ENCODE data around the gene ARHGEF7. TPM values are rescaled to one million over a fixed set of nuclear protein-coding genes. Genes with fewer than 3 reads are reported as not detected.

ARHGEF7 gene
- total and polyA plus RNA-seq, 5 donors: 21.3 to 43.9 (median 35.3) TPM

DNA sequence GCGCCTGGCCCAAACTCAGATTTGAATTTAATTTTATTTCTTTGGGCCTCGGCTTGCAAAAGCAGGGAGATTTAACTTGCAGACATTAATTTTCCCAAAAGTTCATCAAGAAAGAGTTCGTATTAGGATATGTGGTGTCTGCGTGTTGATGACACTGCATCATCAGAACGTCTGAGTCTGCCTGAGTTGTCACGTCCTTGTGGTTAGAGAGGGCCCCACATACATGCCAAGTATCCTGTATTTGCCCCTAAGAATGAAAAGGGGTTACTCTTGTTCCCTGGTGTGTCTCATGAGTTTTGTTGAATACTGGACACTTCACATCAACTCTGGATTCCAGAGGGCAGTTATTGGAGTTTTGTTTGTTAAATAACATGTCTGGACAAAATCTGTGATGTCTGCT lies 199.7 kb downstream of the ARHGEF7 start:
- H3K27ac ChIP-seq (ENCODE audit: low read length): no peak overlapping the region
- H3K9me3 ChIP-seq (ENCODE audit: control insufficient read depth, low read length): no peaks in the 10 kb centered on the region
- H3K4me1 ChIP-seq (ENCODE audit: control insufficient read depth, insufficient read depth, low read length): no peaks in the 10 kb centered on the region
- no peak overlapping the region for H3K4me3 ChIP-seq (ENCODE audit: low read length)
- intact Hi-C loops (cut with DNase I): no loop called here
- ATAC-seq (no peak), DNase-seq (no peak)
- no peaks in the 10 kb centered on the region for H3K27me3 ChIP-seq (ENCODE audit: control insufficient read depth, insufficient read depth)
- WGBS: 84% methylated on average over 6 of the region's 6 CpGs

GRCh38 chr13:111315347-111315995 lies 200.4 kb downstream of the ARHGEF7 start:
- intact Hi-C loops (cut with DNase I): no loop called here
- no peak overlapping the region for H3K27ac ChIP-seq (ENCODE audit: low read length)
- DNase-seq: peak in 1 of 3 donors; percentile 50
- H3K9me3 ChIP-seq (ENCODE audit: control insufficient read depth, low read length): no peaks in the 10 kb centered on the region
- no peak overlapping the region for H3K4me3 ChIP-seq (ENCODE audit: low read length)
- peak in 1 of 2 donors; percentile 16 for ATAC-seq
- no peaks in the 10 kb centered on the region for H3K27me3 ChIP-seq (ENCODE audit: control insufficient read depth, insufficient read depth)
- no peaks in the 10 kb centered on the region for H3K4me1 ChIP-seq (ENCODE audit: control insufficient read depth, insufficient read depth, low read length)
- 85% methylated on average over 15 of the region's 15 CpGs for WGBS

GRCh38 chr13:111316161-111316730 lies 201.1 kb downstream of the ARHGEF7 start:
- ATAC-seq (no peak), DNase-seq (no peak)
- intact Hi-C loops (cut with DNase I): no loop called here
- no peaks in the 10 kb centered on the region for H3K9me3 ChIP-seq (ENCODE audit: control insufficient read depth, low read length)
- no peaks in the 10 kb centered on the region for H3K4me1 ChIP-seq (ENCODE audit: control insufficient read depth, insufficient read depth, low read length)
- H3K27ac ChIP-seq (ENCODE audit: low read length): no peak overlapping the region
- no peaks in the 10 kb centered on the region for H3K27me3 ChIP-seq (ENCODE audit: control insufficient read depth, insufficient read depth)
- 77% methylated on average over 12 of the region's 12 CpGs for WGBS
- H3K4me3 ChIP-seq (ENCODE audit: low read length): no peak overlapping the region

DNA sequence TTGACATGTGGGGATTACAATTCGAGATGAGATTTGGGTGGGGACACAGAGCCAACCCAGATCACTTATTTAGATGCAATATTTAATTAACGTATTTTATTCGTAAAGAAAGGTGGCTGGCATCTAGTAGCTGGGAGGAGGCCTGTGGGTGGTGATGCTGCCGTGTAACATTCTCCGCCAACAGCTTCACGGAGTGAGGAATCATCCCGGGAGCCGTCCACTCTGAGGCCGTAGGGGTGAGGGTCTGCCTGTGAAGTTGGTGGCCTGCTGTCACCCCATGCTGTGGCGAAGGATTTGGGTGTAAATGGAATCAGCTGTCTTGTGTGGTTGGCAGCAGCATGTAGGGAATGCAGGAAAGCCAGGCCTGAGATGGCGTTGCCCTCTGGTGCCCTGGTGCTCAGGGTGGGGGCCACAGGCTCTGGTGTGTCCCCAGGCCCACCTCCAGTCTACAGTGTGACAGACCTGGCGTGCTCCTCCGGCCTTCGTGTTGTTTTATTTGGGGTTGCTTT lies 202.0 kb downstream of the ARHGEF7 start:
- WGBS: 90% methylated on average over 14 of the region's 14 CpGs
- no peak overlapping the region for H3K27ac ChIP-seq (ENCODE audit: low read length)
- H3K4me1 ChIP-seq (ENCODE audit: control insufficient read depth, insufficient read depth, low read length): no peaks in the 10 kb centered on the region
- DNase-seq (peak in 1 of 3 donors; percentile 47), ATAC-seq (no peak)
- no peaks in the 10 kb centered on the region for H3K9me3 ChIP-seq (ENCODE audit: control insufficient read depth, low read length)
- intact Hi-C loops (cut with DNase I): no loop called here
- no peaks in the 10 kb centered on the region for H3K27me3 ChIP-seq (ENCODE audit: control insufficient read depth, insufficient read depth)
- no peak overlapping the region for H3K4me3 ChIP-seq (ENCODE audit: low read length)

DNA sequence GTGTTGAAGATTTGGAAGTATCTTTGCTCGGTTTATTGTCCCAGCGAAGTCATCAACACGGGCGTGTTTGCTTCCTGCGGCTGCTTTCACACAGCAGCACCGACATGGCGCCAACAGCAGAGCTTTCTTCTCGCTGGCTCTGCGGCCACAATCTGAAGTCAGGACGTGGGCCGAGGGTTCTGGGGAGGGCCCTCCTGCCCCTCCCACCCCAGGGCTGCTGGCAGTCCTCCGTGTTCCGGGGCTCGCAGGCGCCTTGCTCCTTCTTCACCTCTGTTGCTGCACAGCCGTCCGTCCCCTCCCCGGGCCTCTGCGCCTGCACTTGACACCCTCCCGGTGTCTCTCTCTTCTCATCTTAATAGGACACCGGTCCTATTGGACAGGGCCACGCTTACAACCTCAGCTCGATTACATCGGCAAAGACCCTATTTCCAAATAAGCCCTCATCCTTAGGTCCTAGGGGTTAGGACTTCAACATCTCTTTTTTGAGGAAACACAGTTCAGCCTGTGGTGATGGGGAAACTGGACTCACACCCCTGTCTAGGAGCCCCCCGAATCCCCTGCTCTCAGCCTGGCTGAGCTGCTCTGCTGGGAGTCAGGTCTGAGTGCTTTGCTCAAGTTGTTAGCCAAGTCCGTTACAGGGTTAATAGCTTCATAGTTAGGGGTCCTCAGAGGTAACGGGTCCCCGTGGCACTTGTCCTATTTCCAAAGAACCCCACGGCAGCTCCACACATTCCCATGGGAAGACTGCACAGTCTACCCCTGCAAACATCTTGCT lies 202.6 kb downstream of the ARHGEF7 start:
- no peaks in the 10 kb centered on the region for H3K27me3 ChIP-seq (ENCODE audit: control insufficient read depth, insufficient read depth)
- WGBS: 84% methylated on average over 29 of the region's 29 CpGs
- H3K4me3 ChIP-seq (ENCODE audit: low read length): no peak overlapping the region
- H3K9me3 ChIP-seq (ENCODE audit: control insufficient read depth, low read length): no peaks in the 10 kb centered on the region
- intact Hi-C loops (cut with DNase I): no loop called here
- DNase-seq (peak in 2 of 3 donors; percentile 44 to 70), ATAC-seq (no peak)
- H3K4me1 ChIP-seq (ENCODE audit: control insufficient read depth, insufficient read depth, low read length): no peaks in the 10 kb centered on the region
- H3K27ac ChIP-seq (ENCODE audit: low read length): no peak overlapping the region

- Histone ChIP-seq H3K27ac (ENCODE audit: low read length) (no peak overlapping the region), H3K9me3 (ENCODE audit: control insufficient read depth, low read length) (no peaks in the 10 kb centered on the region), H3K27me3 (ENCODE audit: control insufficient read depth, insufficient read depth) (no peaks in the 10 kb centered on the region), H3K4me3 (ENCODE audit: low read length) (no peak overlapping the region), H3K4me1 (ENCODE audit: control insufficient read depth, insufficient read depth, low read length) (no peaks in the 10 kb centered on the region)
- ATAC-seq (no peak), DNase-seq (peak in 1 of 3 donors; percentile 14)
- intact Hi-C loops (cut with DNase I): no loop called here
- 87% methylated on average over 13 of the region's 13 CpGs for WGBS
Observed at GRCh38 chr13:111318386-111318785, 203.3 kb downstream of the ARHGEF7 start.

DNA sequence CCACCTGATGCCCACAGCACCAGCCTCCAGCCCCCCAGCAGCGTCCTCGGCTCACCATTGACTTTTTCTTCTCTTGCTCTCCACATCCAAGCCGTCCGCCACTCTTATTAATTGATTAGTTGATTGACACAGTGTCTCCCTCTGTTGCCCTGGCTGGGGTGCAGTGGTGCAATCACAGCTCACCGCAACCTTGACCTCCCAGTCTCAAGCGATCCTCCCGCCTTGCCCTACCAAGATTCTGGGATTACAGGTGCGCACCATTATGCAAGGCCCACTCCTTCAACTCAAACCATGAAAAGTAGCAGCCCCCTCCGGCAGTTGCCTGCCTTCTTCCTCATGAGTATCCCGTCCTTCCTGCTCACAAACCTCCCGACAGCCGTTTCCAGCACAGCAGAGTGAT lies 204.4 kb downstream of the ARHGEF7 start:
- H3K27me3 ChIP-seq (ENCODE audit: control insufficient read depth, insufficient read depth): no peaks in the 10 kb centered on the region
- no peak overlapping the region for H3K27ac ChIP-seq (ENCODE audit: low read length)
- no peak for ATAC-seq
- H3K4me3 ChIP-seq (ENCODE audit: low read length): no peak overlapping the region
- 90% methylated on average over 12 of the region's 12 CpGs for WGBS
- H3K4me1 ChIP-seq (ENCODE audit: control insufficient read depth, insufficient read depth, low read length): no peaks in the 10 kb centered on the region
- intact Hi-C loops (cut with DNase I): no loop called here
- no peak for DNase-seq
- no peaks in the 10 kb centered on the region for H3K9me3 ChIP-seq (ENCODE audit: control insufficient read depth, low read length)

DNA sequence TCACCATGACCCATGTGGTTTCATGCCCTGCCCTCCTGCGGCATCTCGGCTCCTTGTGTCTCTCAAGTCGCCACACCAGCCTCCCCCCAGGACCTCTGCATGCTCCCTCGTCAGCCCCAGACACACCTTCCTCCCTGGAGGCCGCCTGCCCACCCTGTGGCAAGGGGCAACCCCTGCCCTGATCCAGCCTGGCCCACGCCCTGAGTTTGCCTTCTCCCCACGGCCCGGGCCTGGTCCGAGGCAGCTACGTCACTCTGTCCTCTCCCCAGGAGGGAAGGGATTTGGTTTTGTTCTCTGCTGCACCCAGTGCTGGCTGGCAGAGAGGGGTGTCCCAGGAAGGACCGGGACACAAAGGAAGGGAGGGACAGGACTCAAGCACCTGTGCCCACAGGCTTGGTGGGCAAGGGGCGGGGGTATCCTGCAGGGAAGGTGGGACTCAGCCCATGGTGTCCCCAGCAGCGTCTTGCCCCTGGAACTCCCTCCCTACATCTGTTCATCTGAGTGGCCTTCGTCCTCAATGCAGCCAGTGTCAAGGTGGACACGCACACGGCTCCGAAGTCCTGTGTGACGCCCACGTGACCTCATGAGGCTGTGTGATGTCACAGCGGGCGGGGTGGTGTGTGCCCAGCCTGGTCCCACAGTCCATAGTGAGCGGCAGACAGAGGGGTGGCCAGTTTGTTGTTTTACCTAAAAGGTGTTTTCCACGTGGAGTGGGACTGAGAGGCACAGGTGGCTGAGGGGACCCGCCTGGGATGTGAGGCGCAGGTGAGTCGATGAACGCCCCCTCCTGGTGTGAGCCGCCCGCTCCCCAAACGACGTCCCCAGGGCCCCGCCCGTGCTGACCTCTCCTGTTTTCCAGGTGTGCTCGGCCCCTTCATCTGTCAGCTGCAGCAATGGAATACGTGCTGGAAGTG lies 205.1 kb downstream of the ARHGEF7 start, which contains the start of gene TEX29:
TEX29 (plus strand) TSS at position 645 of the 914 bp plus-strand sequence; CDS start at position 894, 249 bp downstream.
- no peak for ATAC-seq
- 80% methylated on average over 35 of the region's 35 CpGs for WGBS
- no peak for DNase-seq
- Histone ChIP-seq H3K27me3 (ENCODE audit: control insufficient read depth, insufficient read depth) (no peaks in the 10 kb centered on the region), H3K4me1 (ENCODE audit: control insufficient read depth, insufficient read depth, low read length) (no peaks in the 10 kb centered on the region), H3K4me3 (ENCODE audit: low read length) (no peak within 1 kb of the TSS), H3K9me3 (ENCODE audit: control insufficient read depth, low read length) (no peaks in the 10 kb centered on the region), H3K27ac (ENCODE audit: low read length) (no peak within 1 kb of the TSS)
- intact Hi-C loops (cut with DNase I): no loop called here

DNA sequence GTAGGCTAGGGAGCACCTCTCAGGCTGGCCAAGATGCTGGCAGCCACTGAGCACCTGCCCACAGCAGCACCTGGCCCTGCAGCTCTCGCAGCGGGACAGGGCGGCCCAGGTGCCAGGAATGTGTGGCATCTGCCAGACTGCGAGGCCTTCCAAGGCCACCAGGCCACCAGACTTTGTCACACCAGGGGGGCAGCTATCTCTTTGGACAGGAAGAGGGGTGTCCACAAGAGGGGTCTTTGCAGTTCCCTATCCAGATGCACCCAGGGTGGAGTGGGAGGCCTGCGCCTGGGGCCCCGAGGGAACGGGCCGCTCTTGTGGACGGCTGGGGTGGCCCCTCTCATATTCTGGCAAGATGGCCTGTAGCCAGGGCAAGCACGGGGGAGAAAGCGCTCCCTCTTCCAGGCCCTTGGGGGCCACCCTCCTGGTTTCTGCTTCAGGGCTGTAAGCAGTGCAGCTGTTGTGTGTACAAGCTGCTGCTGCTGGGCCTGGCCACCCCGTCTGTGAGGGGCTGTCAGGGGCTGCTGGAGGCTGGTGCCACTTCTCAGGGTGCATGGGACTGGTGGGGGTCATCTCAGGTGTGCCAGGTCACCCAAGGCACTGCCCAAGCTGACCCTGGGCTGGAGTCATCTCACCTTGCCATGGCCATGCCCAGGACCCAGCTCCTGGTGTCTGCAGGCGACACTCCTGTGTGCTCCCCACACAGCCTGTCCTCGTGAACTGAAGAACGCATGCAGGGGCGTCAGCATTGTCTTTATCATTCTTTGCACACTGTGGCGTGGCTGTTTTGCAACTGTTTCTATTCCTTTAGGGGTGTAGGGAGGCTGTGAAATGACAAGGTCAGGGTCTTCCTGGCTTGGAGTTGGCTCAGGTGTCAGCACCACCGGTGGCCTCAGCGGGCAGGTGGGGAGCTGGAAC lies 207.1 kb downstream of the ARHGEF7 start:
- intact Hi-C loops (cut with DNase I): no loop called here
- Histone ChIP-seq H3K4me3 (ENCODE audit: low read length) (no peak overlapping the region), H3K27me3 (ENCODE audit: control insufficient read depth, insufficient read depth) (no peaks in the 10 kb centered on the region), H3K27ac (ENCODE audit: low read length) (no peak overlapping the region), H3K4me1 (ENCODE audit: control insufficient read depth, insufficient read depth, low read length) (no peaks in the 10 kb centered on the region), H3K9me3 (ENCODE audit: control insufficient read depth, low read length) (no peaks in the 10 kb centered on the region)
- 90% methylated on average over 19 of the region's 19 CpGs for WGBS
- DNase-seq: no peak
- ATAC-seq: no peak

DNA sequence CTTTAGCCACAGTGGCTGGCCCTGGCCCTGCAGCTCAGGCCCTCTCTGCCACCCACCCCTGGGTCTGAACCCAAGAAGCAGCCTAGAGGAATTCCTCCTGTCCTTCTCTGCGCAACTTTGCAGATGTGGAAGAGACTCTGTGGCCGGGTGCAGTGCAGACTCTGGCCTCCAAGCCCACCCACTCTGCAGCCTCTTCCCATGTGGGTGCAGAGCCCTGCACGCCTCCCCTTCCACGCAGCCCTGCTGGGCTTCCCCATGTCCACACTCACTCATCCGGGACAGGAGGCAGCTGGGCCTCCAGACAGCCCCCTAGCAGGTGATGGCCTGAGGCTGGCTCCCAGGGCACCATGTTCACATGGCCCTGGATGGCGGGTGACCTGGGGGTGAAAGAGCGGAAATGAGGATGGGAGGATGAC lies 207.8 kb downstream of the ARHGEF7 start:
- Histone ChIP-seq H3K4me1 (ENCODE audit: control insufficient read depth, insufficient read depth, low read length) (no peaks in the 10 kb centered on the region), H3K9me3 (ENCODE audit: control insufficient read depth, low read length) (no peaks in the 10 kb centered on the region), H3K27me3 (ENCODE audit: control insufficient read depth, insufficient read depth) (no peaks in the 10 kb centered on the region), H3K27ac (ENCODE audit: low read length) (no peak overlapping the region), H3K4me3 (ENCODE audit: low read length) (no peak overlapping the region)
- 90% methylated on average over 7 of the region's 7 CpGs for WGBS
- no peak for ATAC-seq
- no peak for DNase-seq
- intact Hi-C loops (cut with DNase I): no loop called here

Data from right cardiac atrium (tissue), 5 donors.